Hair follicular keratinocyte (primary cell): ENCODE data around the gene TRIP13. TPM values are rescaled to one million over a fixed set of nuclear protein-coding genes. Genes with fewer than 3 reads are reported as not detected.

Source experiments
- total RNA-seq: library from RNA; depleted of rRNA; stranded (reverse); fragments of >200 nt; gene quantifications from 2 replicates; pipeline ENCODE4 v1.2.3, GENCODE V29; 2015

The TRIP13 gene
- 24.7 and 63.7 TPM in 2 replicates for total RNA-seq

DNA sequence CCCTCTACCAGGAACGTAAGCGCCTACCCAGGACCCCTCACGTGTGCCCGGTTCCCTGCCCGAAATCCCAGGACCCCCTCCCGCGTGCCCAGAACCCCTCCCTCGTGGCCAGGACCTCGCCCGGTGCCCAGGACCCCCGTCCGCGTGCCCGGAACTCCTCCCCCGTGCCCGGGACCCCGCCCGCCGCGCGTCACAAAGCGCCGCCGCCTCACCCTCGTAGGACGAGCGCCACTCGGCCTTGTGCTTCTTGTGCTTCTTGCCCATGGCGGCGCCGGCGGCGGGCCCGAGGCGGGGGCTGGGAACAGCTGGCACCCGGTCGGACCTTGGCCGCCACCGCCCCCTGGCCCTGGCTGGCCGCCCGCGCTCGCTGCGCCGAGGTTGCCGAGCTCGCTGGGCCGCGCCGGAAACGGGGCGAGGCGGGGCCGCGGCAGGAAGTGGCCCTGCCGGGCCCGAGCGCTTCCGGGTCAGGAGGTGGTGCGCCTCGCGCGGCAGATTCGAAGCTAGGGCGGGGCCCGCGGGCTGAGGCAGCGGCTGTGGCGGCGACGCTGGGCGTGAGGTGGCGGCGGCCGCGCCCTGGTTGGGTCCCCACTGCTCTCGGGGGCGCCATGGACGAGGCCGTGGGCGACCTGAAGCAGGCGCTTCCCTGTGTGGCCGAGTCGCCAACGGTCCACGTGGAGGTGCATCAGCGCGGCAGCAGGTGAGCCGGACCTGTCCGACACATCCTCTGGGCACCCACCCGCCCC lies at the start of gene TRIP13, which contains the start of gene BRD9:
Gene TRIP13, plus strand, starts transcription at position 491 of the 743 bp plus-strand sequence. Its CDS starts 115 bp downstream, at position 606.
Gene BRD9, minus strand, starts transcription at position 408 of the 743 bp plus-strand sequence. Its CDS starts 144 bp downstream, at position 264.

GRCh38 chr5:850511-851006 lies 42.1 kb upstream of the TRIP13 start, which contains the start of gene ZDHHC11:
TSS of gene ZDHHC11 (minus strand) at chr5:850986. CDS start at chr5:850602, 384 bp downstream.

Other genes starting within 250 kb of the TRIP13 start
- gene TPPP, start 199.5 kb upstream of the TRIP13 start, total RNA-seq = 0.49 and 0.94 TPM in 2 replicates
- not detected in 2 replicates for gene ZDHHC11B, start 108.2 kb upstream of the TRIP13 start, total RNA-seq
- gene ZDHHC11, start 41.9 kb upstream of the TRIP13 start, total RNA-seq = 0.42 and 0.55 TPM in 2 replicates
- gene BRD9, start 83 bp upstream of the TRIP13 start, total RNA-seq = 27.8 and 32.0 TPM in 2 replicates
- 0.47 TPM in 1 of 2 replicates, not detected in the other for gene NKD2, start 115.9 kb downstream of the TRIP13 start, total RNA-seq
- gene SLC12A7, start 219.2 kb downstream of the TRIP13 start, total RNA-seq = 2.1 and 5.2 TPM in 2 replicates